ENCODE data around the gene CA12.

The CA12 gene

GRCh38 chr15:63305260-63305659, 76.4 kb downstream of the CA12 start:
- Histone ChIP-seq H3K4me3 (ENCODE audit: low read length in 2 of 2) (no peak overlapping the region), H3K36me3 (ENCODE audit: control insufficient read depth in 2 of 2, insufficient read depth in 2 of 2, low read length in 2 of 2) (peaks cover 33 to 40% of the 10 kb centered on the region in 2 donors), H3K4me1 (ENCODE audit: control insufficient read depth, insufficient read depth, low read length) (no peaks in the 10 kb centered on the region), H3K9me3 (ENCODE audit: control insufficient read depth in 2 of 2, low read length in 2 of 2) (no peaks in the 10 kb centered on the region), H3K27ac (ENCODE audit: low read length) (no peak overlapping the region), H3K9ac (ENCODE audit: low read length in 2 of 2) (no peak overlapping the region), H3K27me3 (ENCODE audit: control insufficient read depth in 1 of 2, insufficient read depth in 2 of 2, low read length in 2 of 2) (no peaks in the 10 kb centered on the region)

GRCh38 chr15:63301088-63301487, 80.6 kb downstream of the CA12 start:
- Histone ChIP-seq H3K4me3 (ENCODE audit: low read length in 2 of 2) (no peak overlapping the region), H3K27me3 (ENCODE audit: control insufficient read depth in 1 of 2, insufficient read depth in 2 of 2, low read length in 2 of 2) (no peaks in the 10 kb centered on the region), H3K9me3 (ENCODE audit: control insufficient read depth in 2 of 2, low read length in 2 of 2) (no peaks in the 10 kb centered on the region), H3K36me3 (ENCODE audit: control insufficient read depth in 2 of 2, insufficient read depth in 2 of 2, low read length in 2 of 2) (peaks cover 33 to 42% of the 10 kb centered on the region in 2 donors), H3K9ac (ENCODE audit: low read length in 2 of 2) (no peak overlapping the region), H3K4me1 (ENCODE audit: control insufficient read depth, insufficient read depth, low read length) (no peaks in the 10 kb centered on the region), H3K27ac (ENCODE audit: low read length) (no peak overlapping the region)

GRCh38 chr15:63299943-63300575, 81.6 kb downstream of the CA12 start:
- no peaks in the 10 kb centered on the region for H3K9me3 ChIP-seq (ENCODE audit: control insufficient read depth in 2 of 2, low read length in 2 of 2)
- H3K36me3 ChIP-seq (ENCODE audit: control insufficient read depth in 2 of 2, insufficient read depth in 2 of 2, low read length in 2 of 2), result peaks cover 23 to 35% of the 10 kb centered on the region in 2 donors
- H3K4me1 ChIP-seq (ENCODE audit: control insufficient read depth, insufficient read depth, low read length), result no peaks in the 10 kb centered on the region

GRCh38 chr15:63296195-63296594, 85.5 kb downstream of the CA12 start:
- Histone ChIP-seq H3K4me1 (ENCODE audit: control insufficient read depth, insufficient read depth, low read length) (no peaks in the 10 kb centered on the region), H3K27ac (ENCODE audit: low read length) (no peak overlapping the region), H3K36me3 (ENCODE audit: control insufficient read depth in 2 of 2, insufficient read depth in 2 of 2, low read length in 2 of 2) (peaks cover 8 to 21% of the 10 kb centered on the region in 2 donors), H3K4me3 (ENCODE audit: low read length in 2 of 2) (no peak overlapping the region), H3K27me3 (ENCODE audit: control insufficient read depth in 1 of 2, insufficient read depth in 2 of 2, low read length in 2 of 2) (no peaks in the 10 kb centered on the region), H3K9ac (ENCODE audit: low read length in 2 of 2) (no peak overlapping the region), H3K9me3 (ENCODE audit: control insufficient read depth in 2 of 2, low read length in 2 of 2) (no peaks in the 10 kb centered on the region)

More at GRCh38 chr15:63299943-63300575, 81.6 kb downstream of the CA12 start:
- Histone ChIP-seq H3K27me3 (ENCODE audit: control insufficient read depth in 1 of 2, insufficient read depth in 2 of 2, low read length in 2 of 2) (no peaks in the 10 kb centered on the region), H3K27ac (ENCODE audit: low read length) (no peak overlapping the region), H3K9ac (ENCODE audit: low read length in 2 of 2) (no peak overlapping the region), H3K4me3 (ENCODE audit: low read length in 2 of 2) (no peak overlapping the region)

- H3K9me3 ChIP-seq (ENCODE audit: control insufficient read depth in 2 of 2, low read length in 2 of 2), result no peaks in the 10 kb centered on the region
- H3K4me3 ChIP-seq (ENCODE audit: low read length in 2 of 2), result no peak overlapping the region
- no peaks in the 10 kb centered on the region for H3K4me1 ChIP-seq (ENCODE audit: control insufficient read depth, insufficient read depth, low read length)
- no peaks in the 10 kb centered on the region for H3K27me3 ChIP-seq (ENCODE audit: control insufficient read depth in 1 of 2, insufficient read depth in 2 of 2, low read length in 2 of 2)
- H3K27ac ChIP-seq (ENCODE audit: low read length), result no peak overlapping the region
- H3K36me3 ChIP-seq (ENCODE audit: control insufficient read depth in 2 of 2, insufficient read depth in 2 of 2, low read length in 2 of 2), result peaks cover 8 to 19% of the 10 kb centered on the region in 2 donors
- no peak overlapping the region for H3K9ac ChIP-seq (ENCODE audit: low read length in 2 of 2)
Measured at GRCh38 chr15:63295341-63295740, 86.3 kb downstream of the CA12 start.

- H3K36me3 ChIP-seq (ENCODE audit: control insufficient read depth in 2 of 2, insufficient read depth in 2 of 2, low read length in 2 of 2), result peaks cover 5 to 16% of the 10 kb centered on the region in 2 donors
- H3K27ac ChIP-seq (ENCODE audit: low read length), result no peak overlapping the region
- no peaks in the 10 kb centered on the region for H3K27me3 ChIP-seq (ENCODE audit: control insufficient read depth in 1 of 2, insufficient read depth in 2 of 2, low read length in 2 of 2)
- no peak overlapping the region for H3K9ac ChIP-seq (ENCODE audit: low read length in 2 of 2)
- no peaks in the 10 kb centered on the region for H3K9me3 ChIP-seq (ENCODE audit: control insufficient read depth in 2 of 2, low read length in 2 of 2)
- H3K4me1 ChIP-seq (ENCODE audit: control insufficient read depth, insufficient read depth, low read length), result no peaks in the 10 kb centered on the region
- H3K4me3 ChIP-seq (ENCODE audit: low read length in 2 of 2), result no peak overlapping the region
Measured at GRCh38 chr15:63294359-63294758, 87.3 kb downstream of the CA12 start.

- Histone ChIP-seq H3K4me3 (ENCODE audit: low read length in 2 of 2) (no peak overlapping the region), H3K27ac (ENCODE audit: low read length) (no peak overlapping the region), H3K36me3 (ENCODE audit: control insufficient read depth in 2 of 2, insufficient read depth in 2 of 2, low read length in 2 of 2) (peaks cover 5 to 13% of the 10 kb centered on the region in 2 donors), H3K9ac (ENCODE audit: low read length in 2 of 2) (no peak overlapping the region), H3K9me3 (ENCODE audit: control insufficient read depth in 2 of 2, low read length in 2 of 2) (no peaks in the 10 kb centered on the region), H3K27me3 (ENCODE audit: control insufficient read depth in 1 of 2, insufficient read depth in 2 of 2, low read length in 2 of 2) (no peaks in the 10 kb centered on the region), H3K4me1 (ENCODE audit: control insufficient read depth, insufficient read depth, low read length) (peaks cover 3% of the 10 kb centered on the region)
Measured at GRCh38 chr15:63292771-63293170, 88.9 kb downstream of the CA12 start.

- Histone ChIP-seq H3K9ac (ENCODE audit: low read length in 2 of 2) (no peak overlapping the region), H3K27ac (ENCODE audit: low read length) (no peak overlapping the region), H3K36me3 (ENCODE audit: control insufficient read depth in 2 of 2, insufficient read depth in 2 of 2, low read length in 2 of 2) (peaks cover 2 to 11% of the 10 kb centered on the region in 2 donors), H3K4me3 (ENCODE audit: low read length in 2 of 2) (no peak overlapping the region), H3K4me1 (ENCODE audit: control insufficient read depth, insufficient read depth, low read length) (peaks cover 3% of the 10 kb centered on the region), H3K27me3 (ENCODE audit: control insufficient read depth in 1 of 2, insufficient read depth in 2 of 2, low read length in 2 of 2) (no peaks in the 10 kb centered on the region), H3K9me3 (ENCODE audit: control insufficient read depth in 2 of 2, low read length in 2 of 2) (no peaks in the 10 kb centered on the region)
Measured at GRCh38 chr15:63292241-63292640, 89.4 kb downstream of the CA12 start.

GRCh38 chr15:63291507-63291906, 90.1 kb downstream of the CA12 start:
- Histone ChIP-seq H3K9ac (ENCODE audit: low read length in 2 of 2) (no peak overlapping the region), H3K27ac (ENCODE audit: low read length) (no peak overlapping the region), H3K36me3 (ENCODE audit: control insufficient read depth in 2 of 2, insufficient read depth in 2 of 2, low read length in 2 of 2) (peaks cover 8 to 11% of the 10 kb centered on the region in 2 donors), H3K27me3 (ENCODE audit: control insufficient read depth in 1 of 2, insufficient read depth in 2 of 2, low read length in 2 of 2) (no peaks in the 10 kb centered on the region), H3K9me3 (ENCODE audit: control insufficient read depth in 2 of 2, low read length in 2 of 2) (no peaks in the 10 kb centered on the region), H3K4me1 (ENCODE audit: control insufficient read depth, insufficient read depth, low read length) (peaks cover 3% of the 10 kb centered on the region), H3K4me3 (ENCODE audit: low read length in 2 of 2) (no peak overlapping the region)

- H3K4me1 ChIP-seq (ENCODE audit: control insufficient read depth, insufficient read depth, low read length), result peaks cover 3% of the 10 kb centered on the region
- H3K36me3 ChIP-seq (ENCODE audit: control insufficient read depth in 2 of 2, insufficient read depth in 2 of 2, low read length in 2 of 2), result peaks cover 9 to 17% of the 10 kb centered on the region in 2 donors
- H3K9ac ChIP-seq (ENCODE audit: low read length in 2 of 2), result no peak overlapping the region
- no peaks in the 10 kb centered on the region for H3K9me3 ChIP-seq (ENCODE audit: control insufficient read depth in 2 of 2, low read length in 2 of 2)
- no peak overlapping the region for H3K27ac ChIP-seq (ENCODE audit: low read length)
- no peak overlapping the region for H3K4me3 ChIP-seq (ENCODE audit: low read length in 2 of 2)
- H3K27me3 ChIP-seq (ENCODE audit: control insufficient read depth in 1 of 2, insufficient read depth in 2 of 2, low read length in 2 of 2), result no peaks in the 10 kb centered on the region
Measured at GRCh38 chr15:63288778-63289378, 92.8 kb downstream of the CA12 start.

- no peak overlapping the region for H3K27ac ChIP-seq (ENCODE audit: low read length)
Measured at GRCh38 chr15:63288342-63288741, 93.3 kb downstream of the CA12 start.

More at GRCh38 chr15:63288342-63288741, 93.3 kb downstream of the CA12 start:
- Histone ChIP-seq H3K4me1 (ENCODE audit: control insufficient read depth, insufficient read depth, low read length) (peaks cover 3% of the 10 kb centered on the region), H3K27me3 (ENCODE audit: control insufficient read depth in 1 of 2, insufficient read depth in 2 of 2, low read length in 2 of 2) (no peaks in the 10 kb centered on the region), H3K4me3 (ENCODE audit: low read length in 2 of 2) (no peak overlapping the region), H3K9me3 (ENCODE audit: control insufficient read depth in 2 of 2, low read length in 2 of 2) (no peaks in the 10 kb centered on the region), H3K36me3 (ENCODE audit: control insufficient read depth in 2 of 2, insufficient read depth in 2 of 2, low read length in 2 of 2) (peaks cover 9 to 17% of the 10 kb centered on the region in 2 donors), H3K9ac (ENCODE audit: low read length in 2 of 2) (no peak overlapping the region)

Data from stomach smooth muscle (tissue), 2 donors.